B cell (primary cell): ENCODE results near the gene GATA5.

Experiments
- EZH2 ChIP-seq: IDR thresholded peaks from 2 replicates; pipeline ENCODE4 v1.6.1; 2012; ENCODE audit warnings: borderline replicate concordance, low read depth, mild to moderate bottlenecking, moderate library complexity, low read length; ENCODE audit not compliant: insufficient read depth, poor library complexity, severe bottlenecking
- TF ChIP-seq, protein P1 (sequence below): fragments of 200-600 bp; IDR thresholded peaks from one replicate; pipeline ENCODE4 v1.8.0; 2022; ENCODE audit warnings: antibody characterized with exemption, mild to moderate bottlenecking

DNA sequence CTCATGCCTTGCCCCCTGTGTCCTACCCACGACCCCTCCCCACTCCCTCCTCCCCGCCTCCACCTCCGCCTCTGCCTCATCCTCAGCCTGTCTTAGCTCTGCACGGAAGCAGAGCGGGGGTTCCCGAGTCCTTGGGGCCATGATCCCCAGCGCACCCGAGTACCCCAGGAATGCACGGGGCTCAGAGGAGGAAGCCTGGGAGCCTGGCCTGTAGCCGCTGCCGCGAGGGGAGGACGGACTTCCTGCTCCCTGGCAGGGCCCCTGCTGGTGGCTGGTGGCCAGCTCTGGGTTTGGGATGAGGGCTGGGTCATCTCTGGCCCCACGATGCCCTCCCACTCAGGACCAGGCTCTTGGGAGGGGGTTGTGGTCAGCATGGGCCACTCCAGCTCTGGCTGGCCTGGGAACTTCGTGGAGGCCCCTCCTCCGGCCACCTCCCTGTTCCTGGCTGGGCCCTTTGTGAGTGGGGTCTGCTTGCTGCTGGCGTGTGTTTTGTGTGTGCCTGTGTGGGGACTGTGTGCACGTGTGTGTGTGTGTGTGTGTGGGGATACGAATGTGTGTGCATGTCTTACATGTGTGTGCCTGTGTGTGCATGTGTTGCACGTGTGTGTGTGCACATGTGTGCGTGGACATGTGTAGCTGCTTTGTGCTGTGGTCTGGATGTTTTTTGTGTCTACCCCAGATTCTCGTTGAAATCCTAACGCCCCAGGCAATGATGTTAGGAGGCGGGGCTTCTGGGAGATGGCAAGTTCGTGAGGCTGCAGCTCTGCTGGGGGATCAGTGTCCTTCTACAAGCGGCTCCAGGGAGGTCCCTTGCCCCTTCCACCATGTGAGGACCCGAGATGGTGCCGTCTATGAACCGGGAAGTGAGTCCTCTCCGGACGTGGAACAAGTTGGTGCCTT is 47.1 kb downstream of the GATA5 start:
- TF ChIP-seq, protein P1, sequence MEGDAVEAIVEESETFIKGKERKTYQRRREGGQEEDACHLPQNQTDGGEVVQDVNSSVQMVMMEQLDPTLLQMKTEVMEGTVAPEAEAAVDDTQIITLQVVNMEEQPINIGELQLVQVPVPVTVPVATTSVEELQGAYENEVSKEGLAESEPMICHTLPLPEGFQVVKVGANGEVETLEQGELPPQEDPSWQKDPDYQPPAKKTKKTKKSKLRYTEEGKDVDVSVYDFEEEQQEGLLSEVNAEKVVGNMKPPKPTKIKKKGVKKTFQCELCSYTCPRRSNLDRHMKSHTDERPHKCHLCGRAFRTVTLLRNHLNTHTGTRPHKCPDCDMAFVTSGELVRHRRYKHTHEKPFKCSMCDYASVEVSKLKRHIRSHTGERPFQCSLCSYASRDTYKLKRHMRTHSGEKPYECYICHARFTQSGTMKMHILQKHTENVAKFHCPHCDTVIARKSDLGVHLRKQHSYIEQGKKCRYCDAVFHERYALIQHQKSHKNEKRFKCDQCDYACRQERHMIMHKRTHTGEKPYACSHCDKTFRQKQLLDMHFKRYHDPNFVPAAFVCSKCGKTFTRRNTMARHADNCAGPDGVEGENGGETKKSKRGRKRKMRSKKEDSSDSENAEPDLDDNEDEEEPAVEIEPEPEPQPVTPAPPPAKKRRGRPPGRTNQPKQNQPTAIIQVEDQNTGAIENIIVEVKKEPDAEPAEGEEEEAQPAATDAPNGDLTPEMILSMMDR = no peak
- no peak for TF ChIP-seq EZH2
